K562 (cell line): ENCODE measurements around the gene PPFIA3. TPM values are rescaled to one million over a fixed set of nuclear protein-coding genes. Genes with fewer than 3 reads are reported as not detected.
A peak's percentile ranks its signal among the peaks of the same experiment; 100 is the strongest.

Experiments used
- ATAC-seq: fragments of 200-7000 bp; cut with Tn5 transposase; 3 replicates; pipeline ENCODE4 v1.9.1; 2020; ENCODE audit warnings: moderate library complexity
- BruUV-seq: library from RNA; stranded (reverse); fragments of 400-500 nt; replicated peaks from 2 replicates; lab custom pipeline; 2021; lab: Mats Ljungman, UMichigan
- CTCF ChIA-PET: fragments of 300-600 bp; formaldehyde crosslinking; extraction: SDS; loops from one replicate; lab custom pipeline; 2021; ENCODE audit warnings: low intra/inter-chr PET ratio; lab: Yijun Ruan, JAX
- POLR2A ChIA-PET: fragments of 300-600, 350-650 bp; sonication (Branson Sonifier 250); formaldehyde crosslinking; extraction: SDS; loops from one replicate; lab custom pipeline; 2021; ENCODE audit warnings: antibody characterized with exemption, inconsistent platforms; lab: Yijun Ruan, JAX
- DNase-seq, 4 experiments: peaks; one replicate each; pipeline versions ENCODE4 v3.0.0 to v3.0.0-alpha.2; 2011 to 2018; ENCODE audit warnings: low spot score in 3 of 4, mixed read lengths in 3 of 4; ENCODE audit errors: extremely low read depth in 1 of 4
- FAIRE-seq: peaks from 2 replicates; lab custom pipeline; 2011; peaks lifted over from hg19 to GRCh38; lab: Jason Lieb, UNC
- H2AFZ ChIP-seq: 2 replicates; pipeline ENCODE4 v1.6.0; 2011; ENCODE audit warnings: low read depth, low read length, control low read depth, inconsistent platforms
- H3K27ac ChIP-seq: fragments of 200-600 bp; 3 replicates; pipeline ENCODE4 v1.8.0; 2011; ENCODE audit warnings: low read depth, mild to moderate bottlenecking, control low read depth, inconsistent platforms, low read length, moderate library complexity, mixed read lengths; ENCODE audit errors: extremely low read depth
- H3K27me3 ChIP-seq, 2 experiments: fragments of 300-600 bp in 1 of 2; 2 replicates in 1 of 2; 3 replicates in 1 of 2; pipeline versions ENCODE4 v1.6.0 to v1.8.0; 2011; ENCODE audit warnings: inconsistent platforms in 2 of 2, low read length in 2 of 2, mild to moderate bottlenecking in 1 of 2, mixed read lengths in 1 of 2, moderate library complexity in 1 of 2; ENCODE audit not compliant: control insufficient read depth in 2 of 2, insufficient read depth in 2 of 2
- H3K36me3 ChIP-seq: fragments of 300-600 bp; 3 replicates; pipeline ENCODE4 v1.8.0; 2011; ENCODE audit warnings: mild to moderate bottlenecking, low read length, inconsistent platforms; ENCODE audit not compliant: control insufficient read depth, insufficient read depth
- H3K4me1 ChIP-seq, 2 experiments: fragments of 200-600 bp in 1 of 2; replicated peaks in 1 of 2; 2 replicates in 1 of 2; 3 replicates in 1 of 2; pipeline versions ENCODE4 v1.5.1 to v1.8.0; 2011; ENCODE audit warnings: inconsistent platforms in 2 of 2, low read length in 2 of 2, mild to moderate bottlenecking in 1 of 2, mixed read lengths in 1 of 2, moderate library complexity in 1 of 2; ENCODE audit not compliant: control insufficient read depth in 2 of 2, insufficient read depth in 2 of 2
- H3K4me2 ChIP-seq: 2 replicates; pipeline ENCODE4 v1.6.1; 2011; ENCODE audit warnings: low read length, control low read depth, inconsistent platforms, mixed read lengths; ENCODE audit not compliant: insufficient read depth
- H3K4me3 ChIP-seq: fragments of 200-600 bp; sonication (generic), shearing (Covaris generic); 2 replicates; pipeline ENCODE4 v1.5.1; 2016; ENCODE audit warnings: control low read depth, inconsistent platforms
- H3K79me2 ChIP-seq: fragments of 200-600 bp; 3 replicates; pipeline ENCODE4 v1.8.0; 2011; ENCODE audit warnings: low read length, inconsistent platforms; ENCODE audit not compliant: control insufficient read depth, insufficient read depth
- H3K9ac ChIP-seq, 2 experiments: 2 replicates each; pipeline versions ENCODE4 v1.6.0 to v1.6.1; 2011; ENCODE audit warnings: low read depth in 2 of 2, low read length in 2 of 2, control low read depth in 1 of 2, inconsistent platforms in 1 of 2, mild to moderate bottlenecking in 1 of 2, mixed read lengths in 1 of 2; ENCODE audit not compliant: insufficient read depth in 1 of 2
- H3K9me1 ChIP-seq: one replicate; pipeline ENCODE4 v1.6.0; 2011; ENCODE audit warnings: inconsistent platforms, mild to moderate bottlenecking, low read length, moderate library complexity; ENCODE audit not compliant: control insufficient read depth, insufficient read depth
- H3K9me3 ChIP-seq: replicated peaks from 2 replicates; pipeline ENCODE4 v1.5.1; 2011; ENCODE audit warnings: low read depth, low read length, inconsistent platforms; ENCODE audit not compliant: control insufficient read depth, insufficient read depth
- H4K20me1 ChIP-seq: replicated peaks from 2 replicates; pipeline ENCODE4 v1.6.1; 2011; ENCODE audit warnings: low read length, inconsistent platforms, mixed read lengths; ENCODE audit not compliant: control insufficient read depth, insufficient read depth
- BCOR ChIP-seq: fragments of 450-650 bp; IDR thresholded peaks from 2 replicates; pipeline ENCODE4 v1.6.1; 2016
- BMI1 ChIP-seq: fragments of 150-350 bp; IDR thresholded peaks from 2 replicates; pipeline ENCODE4 v1.6.1; 2014; ENCODE audit warnings: low read length
- FOSL1 ChIP-seq: fragments of 200-800 bp; sonication (Bioruptor generic); conservative IDR thresholded peaks from 2 replicates; pipeline ENCODE4 v1.6.1; 2016; ENCODE audit warnings: missing genetic modification characterization, missing compliant biosample characterization
- MCM2 ChIP-seq: fragments of 450-650 bp; IDR thresholded peaks from 2 replicates; pipeline ENCODE4 v1.6.1; 2017; ENCODE audit warnings: low read depth, mild to moderate bottlenecking
- NFIX ChIP-seq: fragments of 250-450 bp; sonication (Bioruptor Pico); IDR thresholded peaks from 2 replicates; pipeline ENCODE4 v1.4.0; 2020; ENCODE audit warnings: low read depth, mild to moderate bottlenecking, moderate library complexity
- NR2F6 ChIP-seq: fragments of 450-650 bp; formaldehyde crosslinking; IDR thresholded peaks from 2 replicates; pipeline ENCODE4 v1.4.0; 2020; ENCODE audit warnings: mild to moderate bottlenecking
- TEAD4 ChIP-seq, 2 experiments: sonication (generic) in 1 of 2; formaldehyde crosslinking in 1 of 2; IDR thresholded peaks; 2 replicates each; pipeline versions ENCODE4 v1.6.1 to v1.8.0; 2012 to 2022; ENCODE audit warnings: borderline replicate concordance in 1 of 2, inconsistent platforms in 1 of 2, low read length in 1 of 2, mild to moderate bottlenecking in 1 of 2, missing genetic modification reagents in 1 of 2
- TOE1 ChIP-seq, 2 experiments: fragments of 450-650 bp in 1 of 2; sonication (generic) in 1 of 2; formaldehyde crosslinking in 1 of 2; IDR thresholded peaks; 2 replicates each; pipeline versions ENCODE4 v1.7.1 to v1.8.0; 2016 to 2022; ENCODE audit warnings: borderline replicate concordance in 2 of 2, mild to moderate bottlenecking in 2 of 2, antibody characterized with exemption in 1 of 2, inconsistent platforms in 1 of 2, low read depth in 1 of 2, missing genetic modification reagents in 1 of 2, moderate library complexity in 1 of 2
- YY1 ChIP-seq, 3 experiments: IDR thresholded peaks; 2 replicates each; pipeline ENCODE4 v1.6.1; 2011; ENCODE audit warnings: low read length in 2 of 3, mild to moderate bottlenecking in 2 of 3, moderate library complexity in 2 of 3, borderline replicate concordance in 1 of 3, control low read depth in 1 of 3, low read depth in 1 of 3; ENCODE audit not compliant: insufficient read depth in 3 of 3, insufficient replicate concordance in 2 of 3, control insufficient read depth in 1 of 3, insufficient read length in 1 of 3; ENCODE audit errors: extremely low read depth in 1 of 3
- ZNF140 ChIP-seq: fragments of 250-450 bp; sonication (Bioruptor Pico); IDR thresholded peaks from 2 replicates; pipeline ENCODE4 v1.8.0; 2021; ENCODE audit warnings: moderate library complexity, mild to moderate bottlenecking, inconsistent platforms
- ZNF23 ChIP-seq: fragments of 250-450 bp; sonication (Bioruptor Pico); IDR thresholded peaks from 2 replicates; pipeline ENCODE4 v1.4.0; 2020; ENCODE audit warnings: mild to moderate bottlenecking
- ZNF785 ChIP-seq: fragments of 250-450 bp; sonication (Bioruptor Pico); IDR thresholded peaks from 2 replicates; pipeline ENCODE4 v1.4.0; 2020; ENCODE audit warnings: mild to moderate bottlenecking
- ZSCAN29 ChIP-seq: fragments of 450-650 bp; IDR thresholded peaks from 2 replicates; pipeline ENCODE4 v1.6.1; 2017
- WGBS: fragments of 100-300 bp; shearing (Covaris generic); methylation state at CpG from one replicate; pipeline ENCODE4 v1.1.6; 2016; ENCODE audit warnings: low coverage, mixed read lengths; ENCODE audit not compliant: insufficient coverage; ENCODE audit errors: missing lambda C conversion rate; 5-methylcytosine and 5-hydroxymethylcytosine counted together
- in situ Hi-C: fragments of 300-500 bp; cut with MboI; formaldehyde crosslinking; loops from 4 replicates; pipeline ENCODE4 v1.15.0; 2018; ENCODE audit warnings: inconsistent platforms, mixed read lengths
- intact Hi-C: fragments of 100-400 bp; cut with micrococcal nuclease; formaldehyde crosslinking; loops from 2 replicates; pipeline ENCODE4 v1.14.2; 2022
- polyA plus RNA-seq, 8 experiments: library from polyadenylated mRNA; depleted of rRNA in 4 of 8; stranded (reverse) in 5 of 8; unstranded in 3 of 8; fragments of >200 nt; fragmentation: Nextera tagmentation in 2 of 8; fragmentation: Illumina TruSeq in 1 of 8; extraction: Ambion mirVana in 2 of 8; extraction: Trizol in 1 of 8; gene quantifications; 2 replicates each; pipeline versions ENCODE4 v1.2.1 to v1.2.3, GENCODE V29; 2011 to 2014; ENCODE audit warnings: inconsistent platforms in 1 of 8, missing spikeins in 1 of 8
- total RNA-seq, 7 experiments: library from RNA; depleted of rRNA in 6 of 7; stranded (reverse); fragments of >200 nt in 6 of 7; fragmentation: Illumina TruSeq in 2 of 7; extraction: Trizol in 2 of 7; gene quantifications; 2 replicates each; pipeline versions ENCODE4 v1.2.1 to v1.2.3, GENCODE V29; 2011 to 2021; ENCODE audit warnings: low replicate concordance in 1 of 7
- TF ChIP-seq, protein P1 (sequence below): fragments of 450-650 bp; IDR thresholded peaks from 2 replicates; pipeline ENCODE4 v1.6.1; 2016; ENCODE audit warnings: low read depth, mild to moderate bottlenecking, moderate library complexity
- TF ChIP-seq, protein P2 (sequence below): fragments of 450-650 bp; IDR thresholded peaks from 2 replicates; pipeline ENCODE4 v1.6.1; 2016; ENCODE audit warnings: borderline replicate concordance
- TF ChIP-seq, protein P3 (sequence below): sonication (generic); formaldehyde crosslinking; IDR thresholded peaks from 2 replicates; pipeline ENCODE4 v1.8.0; 2022; ENCODE audit warnings: mild to moderate bottlenecking, missing genetic modification reagents

The PPFIA3 gene
- total and polyA plus RNA-seq, 9 of the 15 experiments (the other 6 are each of a cell fraction or from before 2014, with no cell fraction given) = 0.10 to 53.0 (median 17.6) TPM

DNA sequence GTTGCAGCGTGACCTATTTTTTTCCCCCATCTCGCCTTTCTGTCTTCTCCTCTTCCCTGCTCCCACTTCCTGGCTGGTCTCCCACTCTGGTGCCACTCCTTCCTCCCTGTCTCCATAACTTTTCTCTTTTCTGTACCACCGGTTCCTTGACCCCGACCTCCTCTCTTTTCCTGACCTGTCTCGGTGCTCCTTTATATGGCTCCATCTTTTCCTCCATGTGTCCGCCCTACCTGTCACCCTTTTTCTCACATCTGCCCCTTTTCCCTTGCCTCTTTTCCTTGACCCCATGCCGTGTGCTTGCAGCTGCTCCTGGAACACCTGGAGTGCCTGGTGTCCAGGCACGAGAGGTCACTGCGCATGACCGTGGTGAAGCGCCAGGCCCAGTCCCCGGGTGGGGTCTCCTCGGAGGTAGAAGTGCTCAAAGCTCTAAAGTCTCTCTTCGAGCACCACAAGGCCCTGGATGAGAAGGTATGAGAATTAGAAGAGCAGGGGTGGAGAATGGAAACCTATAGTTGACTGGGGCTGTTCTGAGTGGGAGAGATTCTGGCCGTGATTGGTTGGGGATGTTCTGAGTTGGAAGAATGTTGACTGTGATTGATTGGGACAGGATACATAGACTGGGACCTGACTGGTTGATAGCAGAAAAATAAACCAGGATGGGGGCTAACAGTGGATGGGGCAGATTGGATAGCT lies 9.3 kb downstream of the PPFIA3 start:
- in situ Hi-C loops = no loop called here
- Histone ChIP-seq H3K79me2 (peaks cover 17% of the 10 kb centered on the region; the same call in 2 of the 3 replicates), H3K9ac (peak overlapping the region; percentile 76 to 92), H3K4me3 (peak overlapping the region; percentile 55), H4K20me1 (no peaks in the 10 kb centered on the region), H3K9me3 (no peaks in the 10 kb centered on the region), H3K27ac (peak overlapping the region; percentile 71), H3K9me1 (no peaks in the 10 kb centered on the region), H3K4me1 (peaks cover 19 to 56% of the 10 kb centered on the region in 2 experiments), H3K27me3 (no peaks in the 10 kb centered on the region), H3K4me2 (peak overlapping the region; percentile 100), H2AFZ (peak overlapping the region; percentile 100), H3K36me3 (peaks cover 28% of the 10 kb centered on the region; the same call in 2 of the 3 replicates)
- FAIRE-seq (peak; percentile 65), DNase-seq (peak in 2 of 4 experiments; percentile 24 to 36), ATAC-seq (no peak; the same call in 2 of the 3 replicates)
- intact Hi-C loops = loop anchor here (2.0 kb wide), 1 partner anchor 14 kb away; no protein-coding TSS in a partner anchor
- BruUV-seq = TSS peak; percentile 87
- WGBS = 0% methylated on average over 13 of the region's 15 CpGs
- CTCF ChIA-PET = interaction anchor here (1.1 kb wide), 1 partner anchor 28 kb away, joined by 5 read pairs; no protein-coding TSS in a partner anchor
- POLR2A ChIA-PET = interaction anchor here (0.6 to 3.1 kb wide), 8 partner anchors 9 to 72 kb away, joined by 3 to 15 read pairs (median 6); partner anchors contain the start of gene TRPM4
- TF ChIP-seq ZNF785 (CRISPR knock-in tag) (no peak), TOE1 (IDR thresholded peaks at IDR 0.05; ENCODE audit: borderline replicate concordance) (0 out of 2 replicates have a peak, but pooled peaks have one; percentile 7), TOE1 (CRISPR knock-in tag; IDR thresholded peaks at IDR 0.05; ENCODE audit: borderline replicate concordance, low read depth) (no peak), ZSCAN29 (0 out of 2 replicates have a peak, but pooled peaks have one; percentile 14), ZNF140 (CRISPR knock-in tag) (no peak), FOSL1 (tag) (no peak), YY1 (IDR thresholded peaks at IDR 0.05; ENCODE audit: borderline replicate concordance in 1 of 3, control insufficient read depth in 1 of 3, extremely low read depth in 1 of 3, insufficient read depth in 3 of 3, insufficient read length in 1 of 3, insufficient replicate concordance in 2 of 3, low read depth in 1 of 3, low read length in 2 of 3) (peak in 1 of 3 experiments; percentile 32), ZNF23 (CRISPR knock-in tag) (no peak), NFIX (CRISPR knock-in tag) (no peak), MCM2 (no peak), NR2F6 (no peak), BMI1 (no peak), BCOR (0 out of 2 replicates have a peak, but pooled peaks have one; percentile 25), TEAD4 (IDR thresholded peaks at IDR 0.05; ENCODE audit: low read length) (no peak), TEAD4 (CRISPR knock-in tag; IDR thresholded peaks at IDR 0.05; ENCODE audit: borderline replicate concordance) (no peak)
- TF ChIP-seq, protein P1, sequence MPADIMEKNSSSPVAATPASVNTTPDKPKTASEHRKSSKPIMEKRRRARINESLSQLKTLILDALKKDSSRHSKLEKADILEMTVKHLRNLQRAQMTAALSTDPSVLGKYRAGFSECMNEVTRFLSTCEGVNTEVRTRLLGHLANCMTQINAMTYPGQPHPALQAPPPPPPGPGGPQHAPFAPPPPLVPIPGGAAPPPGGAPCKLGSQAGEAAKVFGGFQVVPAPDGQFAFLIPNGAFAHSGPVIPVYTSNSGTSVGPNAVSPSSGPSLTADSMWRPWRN = no peak
- TF ChIP-seq, protein P2, sequence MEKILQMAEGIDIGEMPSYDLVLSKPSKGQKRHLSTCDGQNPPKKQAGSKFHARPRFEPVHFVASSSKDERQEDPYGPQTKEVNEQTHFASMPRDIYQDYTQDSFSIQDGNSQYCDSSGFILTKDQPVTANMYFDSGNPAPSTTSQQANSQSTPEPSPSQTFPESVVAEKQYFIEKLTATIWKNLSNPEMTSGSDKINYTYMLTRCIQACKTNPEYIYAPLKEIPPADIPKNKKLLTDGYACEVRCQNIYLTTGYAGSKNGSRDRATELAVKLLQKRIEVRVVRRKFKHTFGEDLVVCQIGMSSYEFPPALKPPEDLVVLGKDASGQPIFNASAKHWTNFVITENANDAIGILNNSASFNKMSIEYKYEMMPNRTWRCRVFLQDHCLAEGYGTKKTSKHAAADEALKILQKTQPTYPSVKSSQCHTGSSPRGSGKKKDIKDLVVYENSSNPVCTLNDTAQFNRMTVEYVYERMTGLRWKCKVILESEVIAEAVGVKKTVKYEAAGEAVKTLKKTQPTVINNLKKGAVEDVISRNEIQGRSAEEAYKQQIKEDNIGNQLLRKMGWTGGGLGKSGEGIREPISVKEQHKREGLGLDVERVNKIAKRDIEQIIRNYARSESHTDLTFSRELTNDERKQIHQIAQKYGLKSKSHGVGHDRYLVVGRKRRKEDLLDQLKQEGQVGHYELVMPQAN = peak; percentile 87; the same call in 1 of the 2 replicates
- TF ChIP-seq, protein P3, sequence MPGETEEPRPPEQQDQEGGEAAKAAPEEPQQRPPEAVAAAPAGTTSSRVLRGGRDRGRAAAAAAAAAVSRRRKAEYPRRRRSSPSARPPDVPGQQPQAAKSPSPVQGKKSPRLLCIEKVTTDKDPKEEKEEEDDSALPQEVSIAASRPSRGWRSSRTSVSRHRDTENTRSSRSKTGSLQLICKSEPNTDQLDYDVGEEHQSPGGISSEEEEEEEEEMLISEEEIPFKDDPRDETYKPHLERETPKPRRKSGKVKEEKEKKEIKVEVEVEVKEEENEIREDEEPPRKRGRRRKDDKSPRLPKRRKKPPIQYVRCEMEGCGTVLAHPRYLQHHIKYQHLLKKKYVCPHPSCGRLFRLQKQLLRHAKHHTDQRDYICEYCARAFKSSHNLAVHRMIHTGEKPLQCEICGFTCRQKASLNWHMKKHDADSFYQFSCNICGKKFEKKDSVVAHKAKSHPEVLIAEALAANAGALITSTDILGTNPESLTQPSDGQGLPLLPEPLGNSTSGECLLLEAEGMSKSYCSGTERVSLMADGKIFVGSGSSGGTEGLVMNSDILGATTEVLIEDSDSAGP (CRISPR knock-in tag) = no peak
